Tibial nerve (tissue), 3 donors: ENCODE measurements around the gene GEN1.

Experiments used
- POLR2A ChIP-seq, 2 donors: fragments of 450-650 bp; IDR thresholded peaks; one replicate each; pipeline ENCODE4 v1.6.1; 2017; ENCODE audit warnings: antibody characterized with exemption in 2 of 2, mild to moderate bottlenecking in 2 of 2, moderate library complexity in 2 of 2
- TF ChIP-seq, protein P1 (sequence below), 5 experiments: fragments of 200-600 bp in 3 of 5; fragments of 450-650 bp in 2 of 5; sonication (generic) in 3 of 5; IDR thresholded peaks; one replicate each; pipeline ENCODE4 v1.5.1; 2016 to 2019; ENCODE audit warnings: antibody characterized with exemption in 5 of 5, mild to moderate bottlenecking in 3 of 5, moderate library complexity in 2 of 5

- TF ChIP-seq, protein P1, sequence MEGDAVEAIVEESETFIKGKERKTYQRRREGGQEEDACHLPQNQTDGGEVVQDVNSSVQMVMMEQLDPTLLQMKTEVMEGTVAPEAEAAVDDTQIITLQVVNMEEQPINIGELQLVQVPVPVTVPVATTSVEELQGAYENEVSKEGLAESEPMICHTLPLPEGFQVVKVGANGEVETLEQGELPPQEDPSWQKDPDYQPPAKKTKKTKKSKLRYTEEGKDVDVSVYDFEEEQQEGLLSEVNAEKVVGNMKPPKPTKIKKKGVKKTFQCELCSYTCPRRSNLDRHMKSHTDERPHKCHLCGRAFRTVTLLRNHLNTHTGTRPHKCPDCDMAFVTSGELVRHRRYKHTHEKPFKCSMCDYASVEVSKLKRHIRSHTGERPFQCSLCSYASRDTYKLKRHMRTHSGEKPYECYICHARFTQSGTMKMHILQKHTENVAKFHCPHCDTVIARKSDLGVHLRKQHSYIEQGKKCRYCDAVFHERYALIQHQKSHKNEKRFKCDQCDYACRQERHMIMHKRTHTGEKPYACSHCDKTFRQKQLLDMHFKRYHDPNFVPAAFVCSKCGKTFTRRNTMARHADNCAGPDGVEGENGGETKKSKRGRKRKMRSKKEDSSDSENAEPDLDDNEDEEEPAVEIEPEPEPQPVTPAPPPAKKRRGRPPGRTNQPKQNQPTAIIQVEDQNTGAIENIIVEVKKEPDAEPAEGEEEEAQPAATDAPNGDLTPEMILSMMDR (IDR thresholded peaks at IDR 0.05) = no peak
- no peak for TF ChIP-seq POLR2A (IDR thresholded peaks at IDR 0.05)
Observed at GRCh38 chr2:17805166-17805565, 51.2 kb downstream of the GEN1 start.
